ENCODE results near the gene CKB. TPM values are rescaled to one million over a fixed set of nuclear protein-coding genes. Genes with fewer than 3 reads are reported as not detected.

CKB gene
- total and polyA plus RNA-seq, 9 of the 15 experiments (the other 6 are each of a cell fraction or from before 2014, with no cell fraction given) = 23.9 to 692 (median 132) TPM

DNA sequence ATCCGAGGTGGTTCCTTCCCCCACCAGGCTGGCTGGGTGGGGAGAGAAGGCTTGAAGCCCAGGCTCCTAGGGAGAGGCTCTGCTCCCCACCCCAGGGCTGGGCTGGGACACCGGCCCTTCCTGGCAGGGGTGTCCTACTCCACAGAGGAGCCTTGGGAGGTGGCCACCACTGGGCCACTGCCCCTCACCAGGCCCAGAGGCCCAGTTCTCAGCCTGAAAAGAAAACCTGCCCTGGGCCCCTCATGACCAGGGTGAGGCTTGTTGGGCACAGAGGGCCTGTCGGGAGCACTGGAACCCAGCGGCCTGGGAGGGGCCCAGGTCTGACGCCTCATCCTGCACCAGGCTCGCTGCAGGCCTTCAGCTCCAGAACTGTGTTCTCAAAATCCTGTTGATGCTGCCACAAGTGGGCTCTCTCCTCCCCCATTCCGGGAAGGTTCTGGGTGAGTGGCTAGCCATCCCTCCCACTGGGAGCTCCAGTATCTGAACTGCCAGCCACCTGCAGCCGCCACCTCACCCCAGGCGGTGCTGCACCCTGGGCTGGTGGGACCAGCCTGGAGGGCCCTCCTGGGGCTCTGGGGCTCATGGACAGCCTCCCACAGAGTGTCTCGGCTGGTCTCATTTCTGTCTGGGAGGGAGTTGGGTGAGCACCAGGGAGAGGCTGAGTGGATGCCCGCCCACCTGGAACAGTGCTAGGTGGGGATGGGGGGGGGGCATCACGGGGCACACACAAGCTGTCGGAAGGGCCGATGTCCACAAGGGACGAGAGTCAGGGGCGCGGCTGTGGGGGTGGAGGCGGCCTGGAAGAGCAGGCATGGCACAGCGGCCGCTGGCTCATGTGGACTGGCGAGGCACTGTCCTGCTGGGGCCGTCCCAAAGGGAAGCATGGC, 28.1 kb upstream of the CKB start:
- Histone ChIP-seq H2AFZ (ENCODE audit: low read depth, low read length) (no peak overlapping the region), H3K9me1 (ENCODE audit: control insufficient read depth, insufficient read depth, low read length) (no peaks in the 10 kb centered on the region), H3K4me1 (replicated peaks in 1 of 2; ENCODE audit: control insufficient read depth in 2 of 2, insufficient read depth in 2 of 2, low read length in 2 of 2) (peaks cover 2 to 63% of the 10 kb centered on the region in 2 experiments; a peak in 4 of 5 replicates), H3K4me3 (no peak overlapping the region), H3K36me3 (ENCODE audit: control insufficient read depth, insufficient read depth, low read length) (no peaks in the 10 kb centered on the region), H3K9me3 (replicated peaks; ENCODE audit: control insufficient read depth, insufficient read depth, low read depth, low read length) (no peaks in the 10 kb centered on the region), H4K20me1 (replicated peaks; ENCODE audit: control insufficient read depth, insufficient read depth, low read length) (peaks cover 7% of the 10 kb centered on the region), H3K4me2 (ENCODE audit: insufficient read depth, low read length) (no peak overlapping the region), H3K79me2 (ENCODE audit: control insufficient read depth, insufficient read depth, low read length) (no peaks in the 10 kb centered on the region), H3K9ac (ENCODE audit: insufficient read depth in 1 of 2, low read depth in 2 of 2, low read length in 2 of 2) (peak overlapping the region in 1 of 2 experiments; percentile 52; a peak in 1 of 4 replicates), H3K27me3 (ENCODE audit: control insufficient read depth in 2 of 2, insufficient read depth in 2 of 2, low read length in 2 of 2) (no peaks in the 10 kb centered on the region), H3K27ac (ENCODE audit: extremely low read depth, low read depth, low read length) (no peak overlapping the region)
- ChIA-PET CTCF (ENCODE audit: low intra/inter-chr PET ratio) (no interaction called here), POLR2A (interaction anchor here (0.5 to 1.2 kb wide), 3 partner anchors 12 to 281 kb away, joined by 3 read pairs; no protein-coding TSS in a partner anchor)
- 45% methylated on average over 9 of the region's 22 CpGs for WGBS (ENCODE audit: insufficient coverage, low coverage, missing lambda C conversion rate)
- DNase-seq (ENCODE audit: extremely low read depth in 1 of 4, low spot score in 3 of 4) (no peak), FAIRE-seq (no peak), ATAC-seq (no peak)
- BruUV-seq (replicated peaks) = no TSS peak
- in situ Hi-C loops (cut with MboI) = no loop called here
- intact Hi-C loops (cut with micrococcal nuclease) = no loop called here
- TF ChIP-seq WHSC1 (IDR thresholded peaks at IDR 0.05; ENCODE audit: low read length) (no peak), HDGF (IDR thresholded peaks at IDR 0.05) (no peak), EP400 (IDR thresholded peaks at IDR 0.05) (no peak), ZNF124 (CRISPR knock-in tag; IDR thresholded peaks at IDR 0.05) (no peak), FIP1L1 (IDR thresholded peaks at IDR 0.05; ENCODE audit: low read depth, low read length, poor library complexity, severe bottlenecking) (no peak), ZBED1 (IDR thresholded peaks at IDR 0.05) (no peak), KDM2B (CRISPR knock-in tag; IDR thresholded peaks at IDR 0.05) (no peak), ZNF354B (CRISPR knock-in tag; IDR thresholded peaks at IDR 0.05) (no peak), TEAD1 (CRISPR knock-in tag; IDR thresholded peaks at IDR 0.05) (no peak), POLR2G (IDR thresholded peaks at IDR 0.05; ENCODE audit: low read depth, low read length) (no peak), SMARCA5 (IDR thresholded peaks at IDR 0.05) (no peak), TCF7 (IDR thresholded peaks at IDR 0.05; ENCODE audit: borderline replicate concordance) (no peak), ARID3B (CRISPR knock-in tag; IDR thresholded peaks at IDR 0.05; ENCODE audit: borderline replicate concordance) (no peak), SMARCB1 (IDR thresholded peaks at IDR 0.05; ENCODE audit: insufficient read length, low read depth) (no peak), CHAMP1 (IDR thresholded peaks at IDR 0.05) (no peak), RFX1 (IDR thresholded peaks at IDR 0.05) (no peak)
- TF ChIP-seq, protein P1, sequence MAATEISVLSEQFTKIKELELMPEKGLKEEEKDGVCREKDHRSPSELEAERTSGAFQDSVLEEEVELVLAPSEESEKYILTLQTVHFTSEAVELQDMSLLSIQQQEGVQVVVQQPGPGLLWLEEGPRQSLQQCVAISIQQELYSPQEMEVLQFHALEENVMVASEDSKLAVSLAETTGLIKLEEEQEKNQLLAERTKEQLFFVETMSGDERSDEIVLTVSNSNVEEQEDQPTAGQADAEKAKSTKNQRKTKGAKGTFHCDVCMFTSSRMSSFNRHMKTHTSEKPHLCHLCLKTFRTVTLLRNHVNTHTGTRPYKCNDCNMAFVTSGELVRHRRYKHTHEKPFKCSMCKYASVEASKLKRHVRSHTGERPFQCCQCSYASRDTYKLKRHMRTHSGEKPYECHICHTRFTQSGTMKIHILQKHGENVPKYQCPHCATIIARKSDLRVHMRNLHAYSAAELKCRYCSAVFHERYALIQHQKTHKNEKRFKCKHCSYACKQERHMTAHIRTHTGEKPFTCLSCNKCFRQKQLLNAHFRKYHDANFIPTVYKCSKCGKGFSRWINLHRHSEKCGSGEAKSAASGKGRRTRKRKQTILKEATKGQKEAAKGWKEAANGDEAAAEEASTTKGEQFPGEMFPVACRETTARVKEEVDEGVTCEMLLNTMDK (IDR thresholded peaks at IDR 0.05; ENCODE audit: borderline replicate concordance, insufficient read depth, low read depth, low read length, poor library complexity, severe bottlenecking) = no peak
